ENCODE data around the gene HSP90AB1. TPM values are rescaled to one million over a fixed set of nuclear protein-coding genes. Genes with fewer than 3 reads are reported as not detected.

The HSP90AB1 gene
- total RNA-seq, 1 experiment from 2014 or later = 967 TPM

- H3K9me3 Mint-ChIP-seq (ENCODE audit: unreplicated experiment) = no peaks in the 10 kb centered on the region
- ChIA-PET CTCF (no interaction called here), POLR2A (no interaction called here)
- H3K27me3 Mint-ChIP-seq (ENCODE audit: insufficient read depth, unreplicated experiment) = peaks cover 22% of the 10 kb centered on the region
- no peak overlapping the region for H3K27ac Mint-ChIP-seq (ENCODE audit: unreplicated experiment)
- TF ChIP-seq CTCF (IDR thresholded peaks at IDR 0.05; ENCODE audit: insufficient read depth in 1 of 2, low read depth in 1 of 2, low read length in 1 of 2, severe bottlenecking in 1 of 2, unreplicated experiment in 1 of 2) = no peak
- peaks cover 6% of the 10 kb centered on the region; the same call in 1 of the 2 replicates for H3K4me1 ChIP-seq
- BruUV-seq (replicated peaks) = no TSS peak
- intact Hi-C loops (cut with micrococcal nuclease; ENCODE audit: unreplicated experiment) = no loop called here
- no peaks in the 10 kb centered on the region for H3K36me3 ChIP-seq (ENCODE audit: control insufficient read depth, insufficient read depth, low read length)
- no peaks in the 10 kb centered on the region for H3K4me1 Mint-ChIP-seq (ENCODE audit: low read depth, unreplicated experiment)
- H3K36me3 Mint-ChIP-seq (ENCODE audit: insufficient read depth, unreplicated experiment) = no peaks in the 10 kb centered on the region
- H3K9me3 ChIP-seq = no peaks in the 10 kb centered on the region
- no peak overlapping the region for H3K4me3 ChIP-seq (ENCODE audit: low read depth, low read length)
- DNase-seq = no peak
- peaks cover 6% of the 10 kb centered on the region for H3K27me3 ChIP-seq (replicated peaks; ENCODE audit: control insufficient read depth, insufficient read depth, low read length)
- H3K4me3 Mint-ChIP-seq (ENCODE audit: unreplicated experiment) = no peak overlapping the region
Measured at GRCh38 chr6:44272529-44272928, 25.6 kb downstream of the HSP90AB1 start.

DNA sequence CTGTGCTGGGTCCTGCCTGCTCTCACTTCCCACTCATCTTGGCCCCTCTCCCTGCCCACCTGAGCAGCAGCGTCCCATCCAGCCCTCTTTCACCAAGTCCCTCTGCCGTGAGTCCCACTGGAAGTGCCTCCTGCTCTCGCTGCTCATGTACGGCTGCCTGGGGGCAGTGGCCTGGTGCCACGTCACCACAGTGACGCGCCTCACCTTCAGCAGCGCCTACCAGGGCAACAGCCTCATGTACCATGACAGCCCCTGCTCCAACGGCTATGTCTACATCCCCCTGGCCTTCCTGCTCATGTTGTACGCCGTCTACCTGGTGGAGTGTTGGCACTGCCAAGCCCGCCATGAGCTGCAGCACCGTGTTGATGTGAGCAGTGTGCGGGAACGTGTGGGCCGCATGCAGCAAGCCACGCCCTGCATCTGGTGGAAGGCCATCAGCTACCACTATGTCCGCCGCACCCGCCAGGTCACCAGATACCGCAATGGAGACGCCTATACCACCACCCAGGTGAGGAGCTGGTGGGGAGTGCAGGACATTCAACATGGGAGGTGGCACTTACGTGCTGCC is 26.2 kb downstream of the HSP90AB1 start:
- H3K27me3 Mint-ChIP-seq (ENCODE audit: insufficient read depth, unreplicated experiment) = peaks cover 27% of the 10 kb centered on the region
- no TSS peak for BruUV-seq (replicated peaks)
- no peak for DNase-seq
- H3K27me3 ChIP-seq (replicated peaks; ENCODE audit: control insufficient read depth, insufficient read depth, low read length) = peaks cover 6% of the 10 kb centered on the region
- ChIA-PET POLR2A (no interaction called here), CTCF (interaction anchor here (0.6 kb wide), 1 partner anchor 31 kb away, joined by 3 read pairs; no protein-coding TSS in a partner anchor)
- TF ChIP-seq CTCF (IDR thresholded peaks at IDR 0.05; ENCODE audit: insufficient read depth in 1 of 2, low read depth in 1 of 2, low read length in 1 of 2, severe bottlenecking in 1 of 2, unreplicated experiment in 1 of 2) = no peak
- no peak overlapping the region for H3K27ac Mint-ChIP-seq (ENCODE audit: unreplicated experiment)
- H3K4me1 Mint-ChIP-seq (ENCODE audit: low read depth, unreplicated experiment) = no peaks in the 10 kb centered on the region
- no peaks in the 10 kb centered on the region for H3K36me3 ChIP-seq (ENCODE audit: control insufficient read depth, insufficient read depth, low read length)
- H3K4me3 ChIP-seq (ENCODE audit: low read depth, low read length) = no peak overlapping the region
- H3K4me1 ChIP-seq = peaks cover 4% of the 10 kb centered on the region; the same call in 1 of the 2 replicates
- H3K9me3 Mint-ChIP-seq (ENCODE audit: unreplicated experiment) = no peaks in the 10 kb centered on the region
- H3K36me3 Mint-ChIP-seq (ENCODE audit: insufficient read depth, unreplicated experiment) = no peaks in the 10 kb centered on the region
- no peaks in the 10 kb centered on the region for H3K9me3 ChIP-seq
- no peak overlapping the region for H3K4me3 Mint-ChIP-seq (ENCODE audit: unreplicated experiment)
- intact Hi-C loops (cut with micrococcal nuclease; ENCODE audit: unreplicated experiment) = no loop called here

DNA sequence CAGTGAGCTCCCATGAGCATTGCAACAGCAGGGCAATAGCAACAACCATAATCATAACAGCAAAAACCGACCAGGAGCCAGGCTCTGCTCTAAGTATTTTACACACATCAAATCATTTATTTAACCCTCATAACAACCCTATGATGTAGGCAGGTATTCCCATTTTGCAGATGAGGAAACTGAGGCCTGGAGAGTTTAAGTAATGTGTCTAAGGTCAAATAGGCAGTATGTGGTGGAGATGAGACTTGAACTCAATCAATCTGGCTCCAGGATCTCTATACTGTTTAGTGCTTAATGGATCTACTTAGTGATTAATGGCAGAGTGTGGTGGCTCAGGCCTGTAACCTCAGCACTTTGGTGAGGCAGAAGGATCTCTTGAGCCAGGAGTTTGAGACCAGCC is 26.7 kb downstream of the HSP90AB1 start:
- no peaks in the 10 kb centered on the region for H3K4me1 Mint-ChIP-seq (ENCODE audit: low read depth, unreplicated experiment)
- intact Hi-C loops (cut with micrococcal nuclease; ENCODE audit: unreplicated experiment) = no loop called here
- H3K4me1 ChIP-seq = no peaks in the 10 kb centered on the region
- H3K36me3 Mint-ChIP-seq (ENCODE audit: insufficient read depth, unreplicated experiment) = no peaks in the 10 kb centered on the region
- H3K4me3 ChIP-seq (ENCODE audit: low read depth, low read length) = no peak overlapping the region
- peaks cover 6% of the 10 kb centered on the region for H3K27me3 ChIP-seq (replicated peaks; ENCODE audit: control insufficient read depth, insufficient read depth, low read length)
- no peaks in the 10 kb centered on the region for H3K36me3 ChIP-seq (ENCODE audit: control insufficient read depth, insufficient read depth, low read length)
- CTCF ChIA-PET = interaction anchor here (0.6 kb wide), 1 partner anchor 30 kb away, joined by 3 read pairs; no protein-coding TSS in a partner anchor
- H3K27me3 Mint-ChIP-seq (ENCODE audit: insufficient read depth, unreplicated experiment) = peaks cover 29% of the 10 kb centered on the region
- H3K4me3 Mint-ChIP-seq (ENCODE audit: unreplicated experiment) = no peak overlapping the region
- no peaks in the 10 kb centered on the region for H3K9me3 Mint-ChIP-seq (ENCODE audit: unreplicated experiment)
- no peak overlapping the region for H3K27ac Mint-ChIP-seq (ENCODE audit: unreplicated experiment)
- H3K9me3 ChIP-seq = no peaks in the 10 kb centered on the region
- no TSS peak for BruUV-seq (replicated peaks)
- no peak for DNase-seq
- POLR2A ChIA-PET = no interaction called here
- no peak for TF ChIP-seq CTCF (IDR thresholded peaks at IDR 0.05; ENCODE audit: insufficient read depth in 1 of 2, low read depth in 1 of 2, low read length in 1 of 2, severe bottlenecking in 1 of 2, unreplicated experiment in 1 of 2)
